ENCODE measurements around the gene SNX2.

SNX2 gene

GRCh38 chr5:122766130-122766529 is 8.8 kb upstream of the SNX2 start:
- DNase-seq (ENCODE audit: extremely low spot score, insufficient read length, low read depth) (no peak), FAIRE-seq (no peak)

DNA sequence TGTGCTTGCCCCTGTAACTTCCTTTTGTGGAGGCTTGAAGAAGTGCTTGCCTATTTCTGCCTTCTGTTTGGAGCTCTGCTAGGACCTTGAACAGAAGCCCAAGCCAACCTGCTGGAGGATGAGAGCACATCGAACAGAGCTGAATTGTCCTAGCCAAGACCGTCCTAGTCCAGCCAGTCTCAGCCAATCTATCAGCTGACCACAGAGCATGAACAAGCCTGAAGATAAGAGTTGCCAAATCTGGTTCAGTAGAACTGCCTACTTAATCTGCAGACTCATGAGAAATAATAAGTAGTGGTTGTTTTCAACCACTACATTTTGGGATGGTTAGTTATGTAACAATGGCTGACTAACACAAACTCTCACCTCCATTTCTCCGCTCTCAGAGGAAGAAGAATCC is 4.4 kb upstream of the SNX2 start:
- FAIRE-seq, result no peak
- no peak for DNase-seq (ENCODE audit: extremely low spot score, insufficient read length, low read depth)

DNA sequence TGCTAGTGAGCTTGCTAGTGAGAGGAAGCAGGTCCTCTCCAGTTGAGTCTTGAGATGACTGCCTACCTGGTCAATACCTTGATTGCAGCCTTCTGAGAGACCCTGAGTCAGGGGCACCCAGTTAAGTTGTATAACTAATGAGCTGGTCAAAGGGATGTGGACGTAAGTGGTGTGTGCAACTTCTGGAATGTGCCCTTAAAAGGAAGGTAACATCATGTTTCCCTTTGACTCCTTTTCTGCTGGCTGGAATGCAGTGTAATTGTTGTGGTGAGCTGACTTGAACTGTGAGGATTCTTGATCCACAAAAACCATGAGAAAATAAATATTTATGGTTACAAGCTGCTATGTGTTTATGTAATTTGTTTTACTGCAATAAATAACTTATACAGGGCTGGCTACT is 2.4 kb upstream of the SNX2 start:
- no peak for DNase-seq (ENCODE audit: extremely low spot score, insufficient read length, low read depth)
- FAIRE-seq, result no peak

GRCh38 chr5:122773619-122774018 is 1.3 kb upstream of the SNX2 start:
- FAIRE-seq, result no peak
- no peak for DNase-seq (ENCODE audit: extremely low spot score, insufficient read length, low read depth)

DNA sequence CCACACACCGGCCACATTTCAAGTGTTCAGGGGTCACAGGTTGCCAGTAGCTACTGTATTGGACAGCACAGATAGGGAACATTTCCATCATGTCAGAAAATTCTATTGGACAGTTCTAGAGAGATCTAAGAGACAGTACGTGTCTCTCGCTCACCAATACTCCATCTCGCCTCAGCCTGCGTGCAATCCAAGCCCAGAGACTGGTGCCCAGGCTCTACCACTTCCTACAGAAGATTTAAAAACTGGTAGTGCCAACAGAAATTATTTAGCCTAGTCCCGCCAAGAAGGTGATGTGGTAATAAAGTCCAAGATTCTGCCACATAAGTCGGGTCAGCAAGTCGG is 390 bp upstream of the SNX2 start:
- no peak for FAIRE-seq
- DNase-seq (ENCODE audit: extremely low spot score, insufficient read length, low read depth), result no peak

DNA sequence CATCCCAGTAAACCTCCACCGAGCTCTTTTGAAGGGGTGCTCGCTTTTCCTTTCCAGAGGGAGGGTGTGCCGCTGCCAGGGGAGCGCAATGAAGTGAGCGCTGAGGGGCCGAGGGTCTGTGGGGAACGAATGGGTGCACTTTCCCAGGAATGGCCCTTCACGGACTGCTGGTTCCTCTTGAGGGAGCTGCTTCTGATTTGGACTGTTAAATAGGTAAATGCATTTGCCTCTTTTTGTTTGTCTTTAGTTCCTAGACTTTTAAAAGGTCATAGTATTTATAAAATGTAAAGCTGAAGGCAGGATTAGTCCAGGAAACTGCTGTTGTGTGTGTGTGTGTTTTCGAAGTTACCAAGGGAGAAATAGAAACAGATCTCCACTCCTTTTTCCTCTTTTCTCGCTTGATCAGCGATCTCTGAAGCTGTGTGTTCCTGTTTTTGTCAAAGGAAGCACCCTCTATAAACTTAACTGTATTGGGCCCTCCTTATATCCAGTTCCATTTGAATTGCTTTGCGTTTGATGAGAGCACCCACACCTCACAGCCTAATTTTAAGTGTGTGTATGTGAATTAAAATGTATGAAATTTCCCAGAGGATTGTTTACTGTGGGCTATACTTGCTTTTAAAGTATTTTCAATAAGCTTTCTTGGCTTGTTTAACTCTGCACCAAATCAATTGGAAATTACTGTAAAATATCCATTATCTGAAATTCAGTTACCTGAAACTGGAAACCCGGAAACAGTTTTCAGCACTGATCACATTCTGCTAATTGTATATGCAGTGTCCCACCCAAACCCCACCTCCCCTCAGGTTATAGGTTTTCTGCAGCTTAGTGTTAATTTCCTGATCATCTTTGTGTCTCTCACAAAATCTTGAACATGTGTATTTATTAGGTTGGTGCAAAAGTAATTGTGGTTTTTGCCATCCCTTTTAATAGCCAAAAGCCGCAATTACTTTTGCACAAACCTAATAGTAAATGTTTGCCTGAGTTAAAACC is 966 bp downstream of the SNX2 start:
- DNase-seq (ENCODE audit: extremely low spot score, insufficient read length, low read depth) (no peak), FAIRE-seq (peak; percentile 45)

DNA sequence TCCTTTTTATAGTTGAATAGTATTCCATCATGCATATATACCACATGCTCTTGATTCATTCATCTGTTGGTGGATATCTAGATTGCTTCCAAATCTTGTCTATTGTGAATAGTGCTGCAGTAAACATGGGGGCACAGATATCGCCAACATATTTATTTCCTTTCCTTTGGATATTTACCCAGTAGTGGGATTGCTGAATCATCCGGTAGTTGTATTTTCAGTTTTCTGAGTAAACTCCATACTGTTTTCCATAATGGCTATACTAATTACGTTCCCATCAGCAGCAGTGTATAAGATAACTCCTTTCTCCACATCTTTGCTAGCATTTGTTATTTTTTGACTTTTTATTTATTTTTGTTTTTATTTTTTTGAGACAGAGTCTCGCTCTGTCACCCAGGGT is 3.3 kb downstream of the SNX2 start:
- DNase-seq (ENCODE audit: extremely low spot score, insufficient read length, low read depth) (no peak), FAIRE-seq (no peak)

DNA sequence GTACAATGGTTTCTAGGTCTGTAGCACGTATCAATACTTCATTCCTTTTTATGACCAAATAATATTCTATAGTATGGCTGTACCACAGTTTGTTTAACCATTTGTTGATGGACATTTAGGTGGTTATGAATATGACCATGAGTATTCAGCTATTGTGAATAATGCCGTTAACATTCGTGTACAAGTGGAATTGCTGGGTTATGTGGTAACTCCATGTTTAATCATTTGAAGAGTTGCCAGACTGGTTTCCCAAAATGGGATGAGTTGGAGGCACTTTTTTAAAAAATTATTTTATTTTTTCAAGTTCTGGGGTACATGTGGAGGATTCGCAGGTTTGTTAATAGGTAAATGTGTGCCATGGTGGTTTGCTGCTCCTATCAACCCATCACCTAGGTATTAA is 4.6 kb downstream of the SNX2 start:
- DNase-seq (ENCODE audit: extremely low spot score, insufficient read length, low read depth) (no peak), FAIRE-seq (no peak)

GRCh38 chr5:122780296-122780695 is 5.4 kb downstream of the SNX2 start:
- no peak for FAIRE-seq

GRCh38 chr5:122781465-122781864 is 6.6 kb downstream of the SNX2 start:
- no peak for FAIRE-seq
- DNase-seq (ENCODE audit: extremely low spot score, insufficient read length, low read depth), result no peak

More at GRCh38 chr5:122780296-122780695, 5.4 kb downstream of the SNX2 start:
- no peak for DNase-seq (ENCODE audit: extremely low spot score, insufficient read length, low read depth)

GRCh38 chr5:122785294-122785693 is 10.4 kb downstream of the SNX2 start:
- FAIRE-seq, result no peak

GRCh38 chr5:122788371-122788770 is 13.5 kb downstream of the SNX2 start:
- no peak for FAIRE-seq
- no peak for DNase-seq (ENCODE audit: extremely low spot score, insufficient read length, low read depth)

More at GRCh38 chr5:122785294-122785693, 10.4 kb downstream of the SNX2 start:
- no peak for DNase-seq (ENCODE audit: extremely low spot score, insufficient read length, low read depth)

DNA sequence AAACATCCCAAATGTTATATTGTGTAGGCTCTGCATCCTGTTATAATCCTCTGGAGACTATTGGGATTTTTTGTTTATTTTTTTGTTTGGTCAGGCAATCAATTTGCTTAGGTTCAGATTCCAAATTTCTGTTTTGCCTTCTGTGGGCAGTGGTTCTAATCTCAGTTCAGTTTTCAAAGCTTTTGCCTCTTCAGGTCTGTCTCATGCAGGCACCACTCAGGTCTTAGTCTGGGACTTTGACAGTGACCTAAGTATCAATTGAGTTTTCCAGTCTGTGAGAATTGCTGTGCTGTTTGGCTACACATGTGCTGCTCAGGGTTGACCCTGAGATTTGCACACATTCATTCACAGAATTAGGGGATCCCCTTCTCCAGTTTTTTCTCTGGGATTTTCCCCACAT is 14.1 kb downstream of the SNX2 start:
- peak; percentile 45 for FAIRE-seq
- no peak for DNase-seq (ENCODE audit: extremely low spot score, insufficient read length, low read depth)

- no peak for DNase-seq (ENCODE audit: extremely low spot score, insufficient read length, low read depth)
- FAIRE-seq, result peak; percentile 29
Measured at GRCh38 chr5:122789461-122790171, 14.7 kb downstream of the SNX2 start.

DNA sequence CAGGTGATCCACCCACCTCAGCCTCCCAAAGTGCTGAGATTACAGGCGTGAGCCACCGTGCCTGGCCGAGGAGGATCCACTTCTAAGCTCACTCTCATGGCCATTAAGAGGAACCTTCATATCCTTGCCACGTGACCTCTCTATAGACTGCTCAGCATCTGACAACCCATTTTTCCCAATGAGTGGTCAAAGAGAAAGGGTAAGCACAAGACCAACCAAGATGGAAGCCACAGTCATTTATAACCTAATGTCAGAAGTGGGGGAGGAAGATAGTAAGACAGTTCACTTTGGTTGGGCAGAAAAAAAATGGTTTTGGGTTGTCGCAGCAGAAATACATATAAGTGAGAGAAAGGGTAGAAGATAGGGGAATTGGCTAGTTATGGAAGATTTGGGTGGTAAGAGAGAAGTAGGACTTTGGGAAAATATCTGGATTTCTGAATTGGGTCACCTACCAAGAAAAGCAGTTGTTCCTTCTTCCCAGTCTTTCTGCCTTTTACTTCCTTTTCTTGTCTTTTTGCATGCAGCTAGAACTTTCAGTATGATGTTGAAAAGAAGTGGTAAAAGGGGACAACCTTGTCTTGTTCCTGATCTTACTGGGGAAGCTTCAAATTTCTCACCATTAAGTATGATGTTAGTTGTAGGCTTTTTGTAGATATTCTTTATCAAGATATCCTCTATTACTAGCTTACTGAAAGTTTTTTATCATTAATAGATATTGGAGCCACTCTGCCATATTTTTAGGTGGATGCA is 15.6 kb downstream of the SNX2 start:
- no peak for DNase-seq (ENCODE audit: extremely low spot score, insufficient read length, low read depth)
- no peak for FAIRE-seq

DNA sequence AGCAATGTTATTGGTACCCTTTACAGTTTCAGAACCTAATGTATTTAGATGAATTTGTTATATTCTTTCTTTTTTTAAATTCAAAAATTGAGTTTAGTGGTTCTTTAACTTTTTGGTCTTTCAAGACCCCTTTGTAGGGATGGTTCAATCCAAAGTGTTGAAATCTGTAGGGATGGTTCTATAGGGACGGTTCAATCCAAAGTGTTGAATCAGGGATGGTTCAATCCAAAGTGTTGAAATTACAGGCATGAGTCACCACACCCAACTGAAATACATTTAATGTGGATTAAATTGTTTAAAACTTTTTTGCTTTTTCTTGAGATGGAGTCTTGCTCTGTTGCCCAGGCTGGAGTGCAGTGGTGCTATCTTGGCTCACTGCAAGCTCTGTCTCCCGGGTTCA is 30.6 kb downstream of the SNX2 start:
- DNase-seq (ENCODE audit: extremely low spot score, insufficient read length, low read depth) (no peak), FAIRE-seq (no peak)

DNA sequence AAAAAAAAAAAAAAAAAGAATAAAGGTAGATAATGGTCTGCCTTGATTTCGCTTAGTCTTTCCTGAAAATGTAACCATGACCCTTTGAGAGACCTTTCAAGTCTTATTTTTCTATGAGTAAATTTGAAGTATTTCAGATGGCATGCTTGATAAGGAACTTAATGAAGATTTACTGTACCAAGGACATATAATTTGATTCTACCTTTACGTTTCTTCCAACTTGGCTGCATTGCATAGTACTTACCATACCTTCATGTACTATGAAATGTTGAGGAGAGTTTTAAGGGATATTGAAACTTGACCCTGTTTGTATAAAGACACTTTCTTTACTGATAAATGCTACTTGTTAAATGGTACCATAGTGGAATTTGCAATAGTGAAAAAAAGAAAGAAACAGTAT is 35.5 kb downstream of the SNX2 start:
- no peak for DNase-seq (ENCODE audit: extremely low spot score, insufficient read length, low read depth)
- no peak for FAIRE-seq

DNA sequence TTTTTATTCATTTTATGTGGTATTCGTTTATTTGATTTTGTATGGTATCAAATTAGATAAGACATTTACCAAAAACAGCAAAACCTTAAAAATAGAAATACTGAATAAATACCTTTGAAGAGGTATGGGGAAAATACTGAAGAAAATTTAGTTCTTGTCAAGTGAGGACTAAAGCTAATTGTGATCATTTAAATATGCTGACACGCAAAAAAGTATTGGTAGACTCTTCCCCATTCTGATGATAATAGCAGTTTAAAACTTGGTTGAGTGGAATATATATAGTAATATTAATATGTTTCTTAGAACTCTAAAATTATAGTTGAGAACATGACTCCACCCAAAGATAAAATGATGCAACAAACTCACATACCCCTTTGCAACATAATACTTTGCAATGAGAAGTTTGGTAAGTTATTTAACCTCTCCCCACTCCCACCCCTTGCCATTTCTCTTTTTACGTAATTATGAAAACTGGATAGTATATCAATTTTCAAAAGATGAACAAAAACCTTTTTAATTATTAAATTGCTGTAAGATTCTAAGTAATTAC is 40.4 kb downstream of the SNX2 start:
- no peak for FAIRE-seq
- DNase-seq (ENCODE audit: extremely low spot score, insufficient read length, low read depth), result no peak

DNA sequence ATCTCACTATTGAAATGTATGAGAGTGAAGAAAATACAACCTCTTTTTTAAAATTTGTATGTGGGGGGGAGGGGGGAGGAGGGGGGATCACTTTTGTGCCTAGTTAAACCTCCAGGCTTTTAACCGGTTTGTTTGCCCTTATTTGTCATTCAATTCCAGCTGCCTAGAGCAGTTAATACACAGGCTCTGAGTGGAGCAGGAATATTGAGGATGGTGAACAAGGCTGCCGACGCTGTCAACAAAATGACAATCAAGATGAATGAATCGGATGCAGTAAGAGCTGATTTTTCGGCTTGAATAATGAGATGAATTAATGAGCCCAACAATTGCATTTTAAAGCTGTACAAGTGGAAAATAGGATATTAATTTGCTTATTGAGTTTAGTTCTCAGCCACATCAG is 41.9 kb downstream of the SNX2 start:
- FAIRE-seq (no peak), DNase-seq (ENCODE audit: extremely low spot score, insufficient read length, low read depth) (no peak)

DNA sequence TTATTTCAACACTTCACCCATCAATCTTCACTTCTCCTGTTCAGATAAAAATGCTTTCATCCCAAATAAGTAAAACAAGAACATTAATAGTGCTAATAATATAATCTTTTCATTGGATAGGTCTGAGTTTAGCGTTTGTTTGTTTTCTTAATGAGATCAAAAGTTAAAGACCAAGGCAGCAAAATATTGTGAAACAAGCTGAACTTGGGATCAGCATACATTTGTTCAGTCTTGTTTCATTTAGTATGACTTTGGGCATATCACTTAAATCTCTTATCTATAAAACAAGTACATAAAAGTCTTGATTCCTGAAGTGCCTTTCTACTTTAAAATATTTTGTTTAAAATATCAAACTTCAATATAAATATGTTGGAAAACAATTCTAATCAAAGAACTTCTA is 57.1 kb downstream of the SNX2 start:
- DNase-seq (ENCODE audit: extremely low spot score, insufficient read length, low read depth) (no peak), FAIRE-seq (no peak)
